Naive B cell (primary cell): ENCODE data around the gene MAST4. TPM values are rescaled to one million over a fixed set of nuclear protein-coding genes. Genes with fewer than 3 reads are reported as not detected.

ENCODE experiments used
- ATAC-seq, 2 donors: fragments of 150-1000 bp; cut with Tn5 transposase; 2 replicates each; pipeline ENCODE4 v1.10.0; 2021; ENCODE audit warnings: low read depth in 2 of 2, mild to moderate bottlenecking in 2 of 2, moderate library complexity in 2 of 2
- DNase-seq: peaks from one replicate; pipeline ENCODE4 v3.0.0; 2022
- H3K27ac Mint-ChIP-seq, 6 donors: one replicate each; pipeline ENCODE4 v1.8.0; 2020 to 2022; ENCODE audit warnings: mild to moderate bottlenecking in 6 of 6, mixed read lengths in 6 of 6, moderate library complexity in 5 of 6, inconsistent platforms in 2 of 6
- H3K27me3 Mint-ChIP-seq, 3 donors: one replicate each; pipeline ENCODE4 v1.8.0; 2021 to 2022; ENCODE audit warnings: mixed read lengths in 3 of 3, mild to moderate bottlenecking in 1 of 3
- H3K36me3 Mint-ChIP-seq, 2 donors: one replicate each; pipeline ENCODE4 v1.8.0; 2020 to 2022; ENCODE audit warnings: mixed read lengths in 2 of 2, inconsistent platforms in 1 of 2, mild to moderate bottlenecking in 1 of 2
- H3K4me1 Mint-ChIP-seq, 3 donors: one replicate each; pipeline ENCODE4 v1.8.0; 2020 to 2022; ENCODE audit warnings: mixed read lengths in 3 of 3, inconsistent platforms in 1 of 3, mild to moderate bottlenecking in 1 of 3, moderate library complexity in 1 of 3
- H3K4me3 Mint-ChIP-seq, 8 donors: one replicate each; pipeline ENCODE4 v1.8.0; 2020 to 2022; ENCODE audit warnings: mild to moderate bottlenecking in 8 of 8, mixed read lengths in 8 of 8, moderate library complexity in 8 of 8, inconsistent platforms in 2 of 8
- H3K9me3 Mint-ChIP-seq, 7 donors: one replicate each; pipeline ENCODE4 v1.8.0; 2020 to 2022; ENCODE audit warnings: mixed read lengths in 7 of 7, mild to moderate bottlenecking in 5 of 7, inconsistent platforms in 2 of 7, moderate library complexity in 1 of 7
- polyA plus RNA-seq, 6 donors: library from polyadenylated mRNA; unstranded; fragments of 300-500 nt; fragmentation: Illumina TruSeq; gene quantifications; one replicate each; pipeline ENCODE4 v1.2.3, GENCODE V29; 2021; ENCODE audit warnings: low read depth in 6 of 6

Gene MAST4
- polyA plus RNA-seq, 6 donors from 2014 or later, result 0.17 to 2.3 (median 1.3) TPM

GRCh38 chr5:66843065-66843464, 246.9 kb downstream of the MAST4 start:
- Mint-ChIP-seq H3K27me3 (peaks cover 0 to 11% (median 5%) of the 10 kb centered on the region in 3 donors), H3K9me3 (peaks cover 0 to 3% (median 0%) of the 10 kb centered on the region in 7 donors), H3K27ac (no peak overlapping the region), H3K4me1 (no peaks in the 10 kb centered on the region), H3K4me3 (no peak overlapping the region), H3K36me3 (no peaks in the 10 kb centered on the region)
- ATAC-seq, result no peak
- DNase-seq, result no peak

GRCh38 chr5:66848749-66849641, 252.8 kb downstream of the MAST4 start:
- DNase-seq, result no peak
- H3K27ac Mint-ChIP-seq, result no peak overlapping the region
- ATAC-seq, result no peak
- H3K27me3 Mint-ChIP-seq, result peaks cover 7 to 22% (median 8%) of the 10 kb centered on the region in 3 donors
- no peaks in the 10 kb centered on the region for H3K4me1 Mint-ChIP-seq
- H3K4me3 Mint-ChIP-seq, result no peak overlapping the region
- H3K9me3 Mint-ChIP-seq, result peaks cover 0 to 3% (median 0%) of the 10 kb centered on the region in 7 donors
- no peaks in the 10 kb centered on the region for H3K36me3 Mint-ChIP-seq

DNA sequence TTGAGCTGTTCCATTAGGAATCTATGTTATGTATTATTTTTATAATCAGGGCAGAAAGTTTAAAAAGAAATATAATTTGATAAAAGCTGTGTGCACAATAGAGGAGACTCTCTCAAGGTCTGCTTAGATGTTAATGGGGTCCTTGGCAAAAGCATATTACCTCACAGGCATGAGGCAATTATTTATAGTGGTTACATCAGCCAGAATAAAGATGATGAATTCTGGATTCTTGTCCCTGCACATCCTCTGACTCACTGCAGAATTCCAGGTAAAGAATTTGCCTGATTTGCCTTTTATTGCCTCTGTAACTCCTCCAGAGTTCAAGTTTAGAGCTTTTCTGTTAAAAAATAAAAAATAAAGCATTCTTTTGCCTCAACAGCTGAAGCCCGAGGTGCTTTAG, 253.6 kb downstream of the MAST4 start:
- Mint-ChIP-seq H3K9me3 (peaks cover 0 to 1% (median 0%) of the 10 kb centered on the region in 7 donors), H3K4me3 (no peak overlapping the region), H3K36me3 (no peaks in the 10 kb centered on the region), H3K4me1 (no peaks in the 10 kb centered on the region), H3K27ac (no peak overlapping the region), H3K27me3 (peaks cover 8 to 18% (median 10%) of the 10 kb centered on the region in 3 donors)
- ATAC-seq (no peak), DNase-seq (no peak)

DNA sequence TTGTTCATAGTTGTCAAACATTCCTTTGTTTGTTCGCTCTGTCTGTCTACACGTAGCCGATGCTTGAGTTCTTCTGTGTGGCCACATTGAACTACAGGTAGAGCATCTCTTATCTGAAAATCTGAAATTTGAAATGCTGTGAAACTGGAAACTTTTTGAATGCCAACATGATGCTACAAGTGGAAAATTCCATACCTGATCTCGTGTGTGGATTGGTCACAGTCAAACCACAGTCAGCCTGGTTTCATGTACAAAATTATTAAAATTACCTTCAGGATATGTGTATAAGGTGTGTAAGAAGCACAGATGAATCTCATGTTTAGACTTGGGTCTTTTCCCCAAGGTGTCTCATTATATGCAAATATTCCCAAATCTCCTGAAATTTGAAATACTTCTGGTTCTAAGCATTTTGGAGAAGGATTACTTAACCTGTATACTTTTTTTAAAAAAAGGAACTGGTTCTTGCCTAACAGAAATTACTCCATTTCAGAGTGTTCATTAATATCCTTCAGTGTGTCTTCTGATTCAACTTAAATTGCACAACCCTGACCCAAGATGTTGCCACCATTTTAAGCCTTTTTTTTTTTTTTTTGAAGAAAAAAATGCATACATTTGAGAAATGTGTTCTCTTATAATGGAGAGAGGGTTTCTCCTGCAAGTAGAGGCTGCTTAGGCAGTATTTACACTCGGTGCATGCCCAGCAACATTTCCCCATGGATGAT, 254.3 kb downstream of the MAST4 start:
- Mint-ChIP-seq H3K4me3 (no peak overlapping the region), H3K4me1 (no peaks in the 10 kb centered on the region), H3K27me3 (peaks cover 14 to 20% (median 14%) of the 10 kb centered on the region in 3 donors), H3K27ac (no peak overlapping the region), H3K36me3 (no peaks in the 10 kb centered on the region), H3K9me3 (peaks cover 0 to 4% (median 0%) of the 10 kb centered on the region in 7 donors)
- DNase-seq (no peak), ATAC-seq (no peak)

- no peaks in the 10 kb centered on the region for H3K36me3 Mint-ChIP-seq
- no peak overlapping the region for H3K4me3 Mint-ChIP-seq
- peaks cover 0 to 4% (median 0%) of the 10 kb centered on the region in 7 donors for H3K9me3 Mint-ChIP-seq
- no peak overlapping the region for H3K27ac Mint-ChIP-seq
- H3K4me1 Mint-ChIP-seq, result no peaks in the 10 kb centered on the region
- ATAC-seq (no peak), DNase-seq (no peak)
- peaks cover 14 to 23% (median 14%) of the 10 kb centered on the region in 3 donors for H3K27me3 Mint-ChIP-seq
Observed at GRCh38 chr5:66851306-66851705, 255.1 kb downstream of the MAST4 start.

- H3K4me3 Mint-ChIP-seq, result no peak overlapping the region
- no peaks in the 10 kb centered on the region for H3K4me1 Mint-ChIP-seq
- H3K27ac Mint-ChIP-seq, result no peak overlapping the region
- H3K27me3 Mint-ChIP-seq, result peaks cover 10 to 24% (median 14%) of the 10 kb centered on the region in 3 donors
- H3K36me3 Mint-ChIP-seq, result no peaks in the 10 kb centered on the region
- ATAC-seq, result no peak
- DNase-seq, result no peak
- H3K9me3 Mint-ChIP-seq, result peaks cover 0 to 4% (median 0%) of the 10 kb centered on the region in 7 donors
Observed at GRCh38 chr5:66854416-66854815, 258.2 kb downstream of the MAST4 start.

DNA sequence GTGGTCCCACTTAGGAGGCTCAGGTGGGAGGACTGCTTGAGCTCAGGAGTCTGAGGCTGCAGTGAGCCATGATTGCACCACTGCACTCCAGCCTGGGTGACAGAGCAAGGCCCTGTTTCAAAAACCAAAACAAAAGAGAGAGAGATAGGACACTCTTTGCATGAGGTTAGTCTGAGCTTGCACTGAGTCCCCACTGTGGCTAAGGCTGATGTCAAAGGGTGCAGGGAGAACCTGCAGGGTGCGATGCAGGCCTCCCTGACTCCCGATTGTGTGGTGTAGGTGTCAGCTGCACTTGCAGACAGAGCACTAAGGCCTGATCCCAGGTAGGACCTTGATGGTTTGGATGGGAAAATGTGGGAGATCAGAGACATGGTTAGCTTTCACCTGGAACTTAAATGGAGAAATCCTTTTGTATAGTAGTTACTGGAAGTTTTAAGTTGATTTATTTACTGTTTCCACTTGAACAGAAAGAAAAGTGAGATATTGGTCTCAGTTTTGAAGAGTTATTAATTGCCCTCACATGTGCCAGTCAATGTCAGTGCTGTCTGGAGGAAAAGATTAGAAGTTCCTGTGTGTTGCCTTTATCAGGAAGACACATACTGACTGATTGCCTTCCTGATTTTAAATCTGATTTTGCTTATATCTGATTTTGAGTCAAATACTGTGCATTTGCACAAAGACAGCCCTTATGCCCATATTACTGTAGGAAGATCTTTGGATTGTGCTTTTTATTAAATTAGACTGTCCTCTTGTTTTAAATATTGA, 260.0 kb downstream of the MAST4 start:
- DNase-seq, result no peak
- no peak for ATAC-seq
- Mint-ChIP-seq H3K36me3 (no peaks in the 10 kb centered on the region), H3K9me3 (peaks cover 0 to 4% (median 0%) of the 10 kb centered on the region in 7 donors), H3K4me3 (peak overlapping the region in 1 of 8 donors; percentile 14), H3K27ac (no peak overlapping the region), H3K27me3 (peaks cover 7 to 24% (median 22%) of the 10 kb centered on the region in 3 donors), H3K4me1 (no peaks in the 10 kb centered on the region)

GRCh38 chr5:66859526-66859925, 263.3 kb downstream of the MAST4 start:
- Mint-ChIP-seq H3K4me1 (no peaks in the 10 kb centered on the region), H3K4me3 (no peak overlapping the region), H3K36me3 (no peaks in the 10 kb centered on the region), H3K27me3 (peaks cover 21 to 29% (median 28%) of the 10 kb centered on the region in 3 donors), H3K27ac (no peak overlapping the region), H3K9me3 (peaks cover 0 to 4% (median 0%) of the 10 kb centered on the region in 7 donors)
- ATAC-seq, result no peak
- DNase-seq, result no peak

DNA sequence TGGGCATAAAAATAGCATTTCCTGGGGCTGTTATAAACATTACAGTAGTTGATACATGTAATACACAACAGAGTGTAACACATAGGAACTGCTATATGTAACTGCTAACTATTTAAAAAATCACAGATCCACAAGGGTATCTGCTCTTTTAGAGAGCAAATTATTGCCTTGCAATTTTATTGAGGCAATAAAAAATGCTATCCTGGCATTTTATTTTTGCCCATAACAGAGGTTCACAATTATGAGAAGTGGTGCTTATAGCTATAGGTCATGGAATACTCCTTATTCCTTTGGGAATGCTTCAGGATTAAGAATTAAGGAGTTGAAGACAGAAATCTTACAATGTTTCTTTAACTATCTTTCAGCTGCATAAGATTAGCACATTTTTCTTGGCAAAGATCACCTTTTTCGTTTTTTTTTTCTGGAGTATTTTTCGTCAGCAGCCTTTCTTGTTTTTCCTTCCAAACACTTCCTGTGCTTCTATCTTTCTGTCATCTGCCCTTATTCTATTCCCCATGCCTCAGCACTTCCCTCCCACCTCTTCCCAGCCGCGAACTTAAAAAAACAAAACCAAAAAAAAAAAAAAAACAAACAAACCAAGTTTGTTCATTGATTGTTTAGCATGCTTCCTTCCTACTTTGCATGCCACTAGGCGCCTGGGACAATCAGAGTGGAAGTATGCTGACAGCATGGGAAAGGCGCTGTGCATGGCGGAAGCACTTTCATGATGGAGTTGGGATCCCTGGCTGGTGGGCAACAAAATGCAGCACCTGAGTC, 264.2 kb downstream of the MAST4 start:
- H3K4me3 Mint-ChIP-seq, result no peak overlapping the region
- H3K27me3 Mint-ChIP-seq, result peaks cover 18 to 29% (median 24%) of the 10 kb centered on the region in 3 donors
- no peak for DNase-seq
- peaks cover 0 to 2% (median 0%) of the 10 kb centered on the region in 7 donors for H3K9me3 Mint-ChIP-seq
- no peaks in the 10 kb centered on the region for H3K36me3 Mint-ChIP-seq
- no peaks in the 10 kb centered on the region for H3K4me1 Mint-ChIP-seq
- ATAC-seq, result no peak
- H3K27ac Mint-ChIP-seq, result no peak overlapping the region

- no peaks in the 10 kb centered on the region for H3K4me1 Mint-ChIP-seq
- no peak overlapping the region for H3K4me3 Mint-ChIP-seq
- no peak for ATAC-seq
Observed at GRCh38 chr5:66861402-66861801, 265.2 kb downstream of the MAST4 start.

GRCh38 chr5:66862020-66862419, 265.8 kb downstream of the MAST4 start:
- H3K9me3 Mint-ChIP-seq, result peaks cover 0 to 2% (median 0%) of the 10 kb centered on the region in 7 donors
- DNase-seq (no peak), ATAC-seq (no peak)
- no peak overlapping the region for H3K27ac Mint-ChIP-seq
- H3K27me3 Mint-ChIP-seq, result peaks cover 18 to 23% (median 23%) of the 10 kb centered on the region in 3 donors
- no peaks in the 10 kb centered on the region for H3K36me3 Mint-ChIP-seq
- no peak overlapping the region for H3K4me3 Mint-ChIP-seq
- H3K4me1 Mint-ChIP-seq, result no peaks in the 10 kb centered on the region

More at GRCh38 chr5:66861402-66861801, 265.2 kb downstream of the MAST4 start:
- Mint-ChIP-seq H3K27ac (no peak overlapping the region), H3K36me3 (no peaks in the 10 kb centered on the region), H3K9me3 (peaks cover 0 to 2% (median 0%) of the 10 kb centered on the region in 7 donors), H3K27me3 (peaks cover 18 to 25% (median 23%) of the 10 kb centered on the region in 3 donors)
- no peak for DNase-seq

- Mint-ChIP-seq H3K4me1 (no peaks in the 10 kb centered on the region), H3K27me3 (peaks cover 18 to 23% (median 23%) of the 10 kb centered on the region in 3 donors), H3K9me3 (peaks cover 0 to 2% (median 0%) of the 10 kb centered on the region in 7 donors), H3K36me3 (no peaks in the 10 kb centered on the region), H3K27ac (no peak overlapping the region), H3K4me3 (no peak overlapping the region)
- ATAC-seq (no peak), DNase-seq (no peak)
Observed at GRCh38 chr5:66863243-66864170, 267.3 kb downstream of the MAST4 start.
